ES-I3 (cell line): ENCODE data around the gene LIG3.
"Not testable (repeated sequence)": the region's sequence is repeated elsewhere in the genome, so short reads cannot be mapped to it uniquely, and the experiment has no call there.

Source experiments
- H3K36me3 ChIP-seq: 2 replicates; pipeline ENCODE4 v1.6.1; 2013; ENCODE audit warnings: mild to moderate bottlenecking, low read length, control low read depth, moderate library complexity; ENCODE audit not compliant: insufficient read depth
- H3K4me1 ChIP-seq: 2 replicates; pipeline ENCODE4 v1.6.1; 2013; ENCODE audit warnings: mild to moderate bottlenecking, control low read depth, low read length; ENCODE audit not compliant: insufficient read depth
- H3K9ac ChIP-seq: 2 replicates; pipeline ENCODE4 v1.6.1; 2013; ENCODE audit warnings: low read depth, mild to moderate bottlenecking, low read length, moderate library complexity
- H3K9me3 ChIP-seq: 2 replicates; pipeline ENCODE4 v1.6.1; 2013; ENCODE audit warnings: mild to moderate bottlenecking, low read length, moderate library complexity; ENCODE audit not compliant: control insufficient read depth, insufficient read depth

The LIG3 gene

GRCh38 chr17:35011671-35012216, 31.4 kb downstream of the LIG3 start:
- H3K9ac ChIP-seq = no peak overlapping the region
- H3K36me3 ChIP-seq = peaks cover 2% of the 10 kb centered on the region; the same call in 1 of the 2 replicates
- no peaks in the 10 kb centered on the region for H3K4me1 ChIP-seq
- no peaks in the 10 kb centered on the region for H3K9me3 ChIP-seq

- no peaks in the 10 kb centered on the region for H3K9me3 ChIP-seq
- no peaks in the 10 kb centered on the region; the same call in 1 of the 2 replicates for H3K36me3 ChIP-seq
Measured at GRCh38 chr17:35016369-35016768, 36.1 kb downstream of the LIG3 start.

GRCh38 chr17:35017021-35017420, 36.7 kb downstream of the LIG3 start:
- no peaks in the 10 kb centered on the region for H3K4me1 ChIP-seq
- H3K36me3 ChIP-seq = no peaks in the 10 kb centered on the region; the same call in 1 of the 2 replicates
- no peaks in the 10 kb centered on the region for H3K9me3 ChIP-seq
- H3K9ac ChIP-seq = no peak overlapping the region

More at GRCh38 chr17:35016369-35016768, 36.1 kb downstream of the LIG3 start:
- Histone ChIP-seq H3K9ac (no peak overlapping the region), H3K4me1 (no peaks in the 10 kb centered on the region)

GRCh38 chr17:35018814-35019213, 38.5 kb downstream of the LIG3 start:
- H3K9ac ChIP-seq = no peak overlapping the region
- no peaks in the 10 kb centered on the region for H3K4me1 ChIP-seq
- no peaks in the 10 kb centered on the region; the same call in 1 of the 2 replicates for H3K36me3 ChIP-seq
- no peaks in the 10 kb centered on the region for H3K9me3 ChIP-seq

- no peaks in the 10 kb centered on the region for H3K4me1 ChIP-seq
- no peaks in the 10 kb centered on the region; the same call in 1 of the 2 replicates for H3K36me3 ChIP-seq
- no peak overlapping the region for H3K9ac ChIP-seq
- H3K9me3 ChIP-seq = no peaks in the 10 kb centered on the region
Measured at GRCh38 chr17:35019386-35020179, 39.3 kb downstream of the LIG3 start.

- Histone ChIP-seq H3K36me3 (no peaks in the 10 kb centered on the region; the same call in 1 of the 2 replicates), H3K4me1 (no peaks in the 10 kb centered on the region), H3K9ac (no peak overlapping the region), H3K9me3 (no peaks in the 10 kb centered on the region)
Measured at GRCh38 chr17:35021520-35022380, 41.4 kb downstream of the LIG3 start.

GRCh38 chr17:35022536-35023063, 42.3 kb downstream of the LIG3 start:
- no peaks in the 10 kb centered on the region for H3K9me3 ChIP-seq
- H3K4me1 ChIP-seq = no peaks in the 10 kb centered on the region
- no peaks in the 10 kb centered on the region; the same call in 1 of the 2 replicates for H3K36me3 ChIP-seq
- H3K9ac ChIP-seq = no peak overlapping the region

- Histone ChIP-seq H3K9me3 (no peaks in the 10 kb centered on the region), H3K9ac (no peak overlapping the region), H3K36me3 (no peaks in the 10 kb centered on the region), H3K4me1 (no peaks in the 10 kb centered on the region)
Measured at GRCh38 chr17:35023538-35023937, 43.2 kb downstream of the LIG3 start.

GRCh38 chr17:35025541-35025940, 45.2 kb downstream of the LIG3 start:
- H3K36me3 ChIP-seq = no peaks in the 10 kb centered on the region
- no peaks in the 10 kb centered on the region for H3K9me3 ChIP-seq
- H3K9ac ChIP-seq = no peak overlapping the region
- no peaks in the 10 kb centered on the region for H3K4me1 ChIP-seq

- H3K36me3 ChIP-seq, H3K9ac ChIP-seq, H3K4me1 ChIP-seq, H3K9me3 ChIP-seq: not testable (repeated sequence)
Measured at GRCh38 chr17:35028097-35028496, 47.8 kb downstream of the LIG3 start.

- no peaks in the 10 kb centered on the region for H3K4me1 ChIP-seq
- no peaks in the 10 kb centered on the region for H3K9me3 ChIP-seq
- no peaks in the 10 kb centered on the region for H3K36me3 ChIP-seq
- no peak overlapping the region for H3K9ac ChIP-seq
Measured at GRCh38 chr17:35028531-35029262, 48.4 kb downstream of the LIG3 start.

GRCh38 chr17:35030780-35031179, 50.5 kb downstream of the LIG3 start:
- no peaks in the 10 kb centered on the region for H3K36me3 ChIP-seq
- H3K4me1 ChIP-seq = no peaks in the 10 kb centered on the region
- no peaks in the 10 kb centered on the region for H3K9me3 ChIP-seq
- no peak overlapping the region for H3K9ac ChIP-seq

GRCh38 chr17:35038453-35038852, 58.1 kb downstream of the LIG3 start:
- no peak overlapping the region for H3K9ac ChIP-seq
- no peaks in the 10 kb centered on the region for H3K4me1 ChIP-seq
- H3K36me3 ChIP-seq = no peaks in the 10 kb centered on the region
- H3K9me3 ChIP-seq = no peaks in the 10 kb centered on the region

- H3K9ac ChIP-seq = no peak overlapping the region
- H3K9me3 ChIP-seq = no peaks in the 10 kb centered on the region
- no peaks in the 10 kb centered on the region for H3K4me1 ChIP-seq
- no peaks in the 10 kb centered on the region for H3K36me3 ChIP-seq
Measured at GRCh38 chr17:35041390-35041789, 61.1 kb downstream of the LIG3 start.
